ENCODE data around the gene SERPINB6.

DNA sequence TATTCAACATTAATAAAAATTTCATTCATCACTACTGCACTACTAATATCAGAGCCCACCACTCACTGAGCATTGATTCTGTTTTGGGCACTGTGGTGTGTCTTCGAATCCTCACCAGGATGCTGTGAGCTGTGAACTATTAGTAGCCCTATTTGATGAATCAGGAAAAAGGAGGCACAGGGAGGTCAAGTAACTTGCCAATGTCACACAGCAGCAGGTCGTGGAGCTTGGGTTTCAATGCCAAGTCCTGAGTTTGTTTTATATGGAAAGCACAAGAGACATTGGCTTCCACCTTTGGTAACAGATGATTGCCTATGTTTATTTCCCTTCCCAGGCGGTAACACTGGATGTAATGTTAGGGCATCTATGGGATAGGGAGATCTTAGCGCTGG is 43.3 kb upstream of the SERPINB6 start:
- TF ChIP-seq, protein P1, sequence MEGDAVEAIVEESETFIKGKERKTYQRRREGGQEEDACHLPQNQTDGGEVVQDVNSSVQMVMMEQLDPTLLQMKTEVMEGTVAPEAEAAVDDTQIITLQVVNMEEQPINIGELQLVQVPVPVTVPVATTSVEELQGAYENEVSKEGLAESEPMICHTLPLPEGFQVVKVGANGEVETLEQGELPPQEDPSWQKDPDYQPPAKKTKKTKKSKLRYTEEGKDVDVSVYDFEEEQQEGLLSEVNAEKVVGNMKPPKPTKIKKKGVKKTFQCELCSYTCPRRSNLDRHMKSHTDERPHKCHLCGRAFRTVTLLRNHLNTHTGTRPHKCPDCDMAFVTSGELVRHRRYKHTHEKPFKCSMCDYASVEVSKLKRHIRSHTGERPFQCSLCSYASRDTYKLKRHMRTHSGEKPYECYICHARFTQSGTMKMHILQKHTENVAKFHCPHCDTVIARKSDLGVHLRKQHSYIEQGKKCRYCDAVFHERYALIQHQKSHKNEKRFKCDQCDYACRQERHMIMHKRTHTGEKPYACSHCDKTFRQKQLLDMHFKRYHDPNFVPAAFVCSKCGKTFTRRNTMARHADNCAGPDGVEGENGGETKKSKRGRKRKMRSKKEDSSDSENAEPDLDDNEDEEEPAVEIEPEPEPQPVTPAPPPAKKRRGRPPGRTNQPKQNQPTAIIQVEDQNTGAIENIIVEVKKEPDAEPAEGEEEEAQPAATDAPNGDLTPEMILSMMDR (IDR thresholded peaks at IDR 0.05), result no peak
- TF ChIP-seq POLR2A (IDR thresholded peaks at IDR 0.05), result no peak

All from esophagus squamous epithelium (tissue), 4 donors.